ENCODE measurements around the gene OR2D2. TPM values are rescaled to one million over a fixed set of nuclear protein-coding genes. Genes with fewer than 3 reads are reported as not detected.
"Not testable (repeated sequence)": the region's sequence is repeated elsewhere in the genome, so short reads cannot be mapped to it uniquely, and the experiment has no call there.

OR2D2 gene
- total RNA-seq, 1 donor from 2014 or later: not detected

GRCh38 chr11:6889835-6890234 is 2.5 kb downstream of the OR2D2 start:
- DNase-seq (ENCODE audit: missing footprints): no peak
- ATAC-seq: no peak
- intact Hi-C loops (cut with DNase I): no loop called here

DNA sequence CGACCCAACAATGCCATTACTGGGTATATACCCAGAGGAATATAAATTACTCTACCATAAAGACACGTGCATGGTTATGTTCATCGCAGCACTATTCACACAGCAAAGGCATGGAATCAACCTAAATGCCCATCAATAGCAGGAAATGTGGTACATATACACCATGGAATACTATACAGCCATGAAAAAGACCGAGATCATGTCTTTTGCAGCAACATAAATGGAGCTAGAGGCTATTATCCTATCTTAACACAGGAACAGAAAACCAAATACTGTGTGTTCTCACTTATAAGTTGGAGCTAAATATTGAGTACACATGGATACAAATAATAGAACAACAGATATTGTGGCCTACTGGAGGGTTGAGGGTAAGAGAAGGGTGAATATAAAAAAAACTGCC is 3.5 kb downstream of the OR2D2 start:
- intact Hi-C loops (cut with DNase I): no loop called here
- no peak for DNase-seq (ENCODE audit: missing footprints)
- no peak for ATAC-seq

- ATAC-seq; DNase-seq (ENCODE audit: missing footprints); intact Hi-C loops (cut with DNase I): not testable (repeated sequence)
Observed at GRCh38 chr11:6887711-6888110, 4.6 kb downstream of the OR2D2 start.

DNA sequence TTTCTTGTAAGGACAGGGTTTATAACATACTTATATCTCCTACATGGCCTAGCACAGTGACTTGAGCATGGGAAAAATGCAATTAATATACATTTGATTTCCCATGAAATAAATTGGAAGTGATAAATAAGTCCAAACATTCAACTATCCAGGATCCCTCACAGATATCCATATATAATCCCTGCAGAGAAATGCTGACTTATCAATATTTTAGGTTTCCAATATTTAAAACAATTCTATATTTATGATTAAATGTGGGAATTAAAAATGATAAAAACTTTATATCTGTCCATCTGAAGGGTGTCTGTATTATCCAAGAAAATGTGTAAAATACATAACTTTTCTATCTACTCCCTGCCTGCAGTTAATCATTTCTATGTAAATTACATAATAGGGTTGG is 9.5 kb downstream of the OR2D2 start:
- ATAC-seq: no peak
- no peak for DNase-seq (ENCODE audit: missing footprints)
- intact Hi-C loops (cut with DNase I): no loop called here

GRCh38 chr11:6876914-6877313 is 15.4 kb downstream of the OR2D2 start:
- intact Hi-C loops (cut with DNase I): no loop called here
- DNase-seq (ENCODE audit: missing footprints) (no peak), ATAC-seq (no peak)

- DNase-seq (ENCODE audit: missing footprints) (no peak), ATAC-seq (no peak)
- intact Hi-C loops (cut with DNase I): no loop called here
Observed at GRCh38 chr11:6876325-6876724, 16.0 kb downstream of the OR2D2 start, which contains the start of gene OR10A4. Gene OR10A4, plus strand, starts transcription at chr11:6876625. Its CDS starts 23 bp downstream, at chr11:6876648.

- intact Hi-C loops (cut with DNase I): no loop called here
- no peak for DNase-seq (ENCODE audit: missing footprints)
- no peak for ATAC-seq
Observed at GRCh38 chr11:6875761-6876160, 16.5 kb downstream of the OR2D2 start.

DNA sequence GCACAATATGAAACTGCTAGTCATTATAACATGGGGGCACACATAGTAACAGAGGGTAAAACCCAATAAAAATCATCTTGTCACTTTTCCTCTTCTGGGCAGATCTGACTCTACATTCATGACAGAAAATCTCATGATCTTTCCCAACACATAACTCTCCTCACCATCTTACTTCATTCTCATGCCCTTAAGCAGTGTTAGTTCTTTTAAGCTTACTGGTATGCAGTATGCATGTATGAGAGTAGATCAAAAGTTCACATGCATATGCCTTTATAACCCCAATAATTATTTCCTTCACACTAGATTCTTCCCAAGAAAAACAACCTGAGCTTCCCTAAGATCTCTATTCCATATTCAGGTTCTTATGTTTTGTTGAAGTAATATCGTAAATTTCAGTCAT is 21.0 kb downstream of the OR2D2 start:
- DNase-seq (ENCODE audit: missing footprints): no peak
- ATAC-seq: no peak
- intact Hi-C loops (cut with DNase I): no loop called here

- ATAC-seq (no peak), DNase-seq (ENCODE audit: missing footprints) (no peak)
- intact Hi-C loops (cut with DNase I): no loop called here
Observed at GRCh38 chr11:6864438-6864837, 27.9 kb downstream of the OR2D2 start.

DNA sequence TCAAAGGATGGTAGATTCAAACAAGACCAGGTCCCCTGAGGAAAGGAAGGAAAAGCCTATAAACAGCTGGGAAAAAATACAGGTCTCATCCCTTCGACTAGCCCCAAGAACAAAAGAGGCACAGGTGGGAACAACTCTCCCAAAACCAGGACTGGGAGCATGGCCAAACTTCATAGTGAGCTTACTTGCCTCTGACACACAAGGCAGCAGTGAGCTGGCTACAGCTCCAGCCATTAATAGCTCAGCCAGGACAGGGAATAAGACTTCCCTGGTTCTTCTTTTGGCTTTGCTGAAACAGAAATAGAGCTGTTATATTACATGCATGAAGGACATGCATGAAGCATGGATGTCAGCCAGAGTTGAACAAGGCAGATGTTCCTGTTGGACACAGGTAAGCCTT is 29.3 kb downstream of the OR2D2 start, which contains the start of gene OR10A2:
Gene OR10A2, plus strand, starts transcription at position 97 of the 400 bp plus-strand sequence. CDS start 6,698 bp downstream, outside the sequence.
- DNase-seq (ENCODE audit: missing footprints) (no peak), ATAC-seq (no peak)
- intact Hi-C loops (cut with DNase I): no loop called here

DNA sequence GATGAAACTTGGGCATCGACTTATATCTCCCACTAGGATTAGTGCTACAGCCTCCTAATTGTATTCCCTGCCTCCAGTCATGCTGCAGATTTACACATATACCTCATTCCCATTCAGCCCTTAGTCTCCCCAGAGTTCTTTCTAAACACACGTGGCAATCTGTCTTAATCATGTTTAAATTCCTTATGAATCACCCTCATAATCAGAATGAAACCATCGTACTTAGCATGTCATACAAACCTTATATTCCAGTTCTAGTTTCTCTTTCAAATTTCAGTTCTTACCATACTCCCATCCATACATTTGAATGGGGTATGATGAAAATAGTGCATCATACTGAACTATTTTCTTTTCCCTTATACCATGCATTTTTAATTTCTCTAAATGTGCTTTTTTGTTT is 35.4 kb downstream of the OR2D2 start:
- DNase-seq (ENCODE audit: missing footprints) (no peak), ATAC-seq (no peak)
- intact Hi-C loops (cut with DNase I): no loop called here

GRCh38 chr11:6855971-6856541 is 36.2 kb downstream of the OR2D2 start:
- ATAC-seq (no peak), DNase-seq (ENCODE audit: missing footprints) (no peak)
- intact Hi-C loops (cut with DNase I): no loop called here

GRCh38 chr11:6854801-6855200 is 37.5 kb downstream of the OR2D2 start:
- intact Hi-C loops (cut with DNase I); ATAC-seq; DNase-seq (ENCODE audit: missing footprints): not testable (repeated sequence)

GRCh38 chr11:6850526-6850925 is 41.8 kb downstream of the OR2D2 start:
- no peak for DNase-seq (ENCODE audit: missing footprints)
- no peak for ATAC-seq
- intact Hi-C loops (cut with DNase I): no loop called here

GRCh38 chr11:6845383-6845782 is 46.9 kb downstream of the OR2D2 start, which contains the start of gene OR10A5:
Gene OR10A5, plus strand, starts transcription at chr11:6845683. Its CDS starts 0 bp downstream, at chr11:6845683.
- intact Hi-C loops (cut with DNase I): no loop called here
- no peak for ATAC-seq
- no peak for DNase-seq (ENCODE audit: missing footprints)

GRCh38 chr11:6844356-6844755 is 47.9 kb downstream of the OR2D2 start:
- ATAC-seq: no peak
- intact Hi-C loops (cut with DNase I): no loop called here
- DNase-seq (ENCODE audit: missing footprints): no peak

- DNase-seq (ENCODE audit: missing footprints) (no peak), ATAC-seq (no peak)
- intact Hi-C loops (cut with DNase I): no loop called here
Observed at GRCh38 chr11:6843670-6844069, 48.6 kb downstream of the OR2D2 start.

GRCh38 chr11:6841694-6842093 is 50.6 kb downstream of the OR2D2 start:
- intact Hi-C loops (cut with DNase I): no loop called here
- DNase-seq (ENCODE audit: missing footprints) (no peak), ATAC-seq (no peak)

Measured in Right ventricle myocardium inferior (tissue), 1 donor.